IMR-90 (cell line): ENCODE results near the gene MISP3.

ENCODE experiments used
- BHLHE40 ChIP-seq: fragments of 150-350 bp; IDR thresholded peaks from 2 replicates; pipeline ENCODE4 v1.6.1; 2016; ENCODE audit warnings: mild to moderate bottlenecking, low read depth, low read length
- CHD1 ChIP-seq: IDR thresholded peaks from 2 replicates; pipeline ENCODE4 v1.6.1; 2012; ENCODE audit warnings: low read depth, low read length, improper control_type of control experiment
- MAFK ChIP-seq: IDR thresholded peaks from 2 replicates; pipeline ENCODE4 v1.6.1; 2012; ENCODE audit warnings: low read depth, low read length, improper control_type of control experiment
- MAZ ChIP-seq: IDR thresholded peaks from 2 replicates; pipeline ENCODE4 v1.6.1; 2012; ENCODE audit warnings: low read depth, mild to moderate bottlenecking, low read length, improper control_type of control experiment, moderate library complexity, borderline replicate concordance
- MXI1 ChIP-seq: IDR thresholded peaks from 2 replicates; pipeline ENCODE4 v1.6.1; 2012; ENCODE audit warnings: low read depth, mild to moderate bottlenecking, low read length, moderate library complexity, borderline replicate concordance
- NFE2L2 ChIP-seq: fragments of 150-350 bp; IDR thresholded peaks from 2 replicates; pipeline ENCODE4 v1.6.1; 2016; ENCODE audit warnings: low read depth, mild to moderate bottlenecking, low read length
- POLR2A ChIP-seq: IDR thresholded peaks from 2 replicates; pipeline ENCODE4 v1.6.1; 2012; ENCODE audit warnings: mild to moderate bottlenecking, low read depth, low read length
- RAD21 ChIP-seq: IDR thresholded peaks from 2 replicates; pipeline ENCODE4 v1.6.1; 2012; ENCODE audit warnings: low read length, improper control_type of control experiment
- RFX5 ChIP-seq: IDR thresholded peaks from 2 replicates; pipeline ENCODE4 v1.8.0; 2012; ENCODE audit warnings: low read depth, mild to moderate bottlenecking, low read length, moderate library complexity
- SMC3 ChIP-seq: fragments of 150-350 bp; IDR thresholded peaks from 2 replicates; pipeline ENCODE4 v1.6.1; 2016; ENCODE audit warnings: low read depth, mild to moderate bottlenecking, antibody characterized with exemption, low read length, moderate library complexity
- TF ChIP-seq, protein P1 (sequence below): conservative IDR thresholded peaks from 2 replicates; pipeline ENCODE4 v1.5.1; 2012; ENCODE audit warnings: mild to moderate bottlenecking, low read depth, low read length, improper control_type of control experiment
- TF ChIP-seq, protein P2 (sequence below): fragments of 150-350 bp; IDR thresholded peaks from 2 replicates; pipeline ENCODE4 v1.6.1; 2017; ENCODE audit warnings: mild to moderate bottlenecking, antibody characterized with exemption, low read length, low read depth

DNA sequence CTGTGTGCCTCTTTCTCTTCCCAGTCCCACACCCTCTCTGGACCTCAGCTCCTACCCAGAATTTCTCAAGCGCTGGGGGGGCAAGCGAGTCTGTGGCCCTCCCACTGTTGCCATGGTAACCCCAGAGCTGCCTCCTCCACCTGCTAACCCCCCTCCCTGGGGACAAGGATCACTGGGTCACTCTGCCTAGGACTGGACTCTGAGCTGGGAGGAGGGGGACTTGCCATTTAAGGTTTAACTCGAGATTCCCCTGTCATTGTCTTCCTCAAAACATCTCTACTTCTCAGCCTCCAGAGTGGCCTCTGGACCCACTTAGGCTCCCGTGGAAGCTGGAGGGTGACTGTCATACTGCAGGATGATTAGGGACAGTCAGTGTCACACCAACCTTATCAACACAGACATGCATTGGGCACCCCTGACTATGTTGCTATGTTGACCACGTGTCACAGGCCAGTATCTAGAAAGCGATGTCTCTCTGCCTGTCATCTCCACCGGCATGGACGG is 12.9 kb upstream of the MISP3 start:
- TF ChIP-seq, protein P1, sequence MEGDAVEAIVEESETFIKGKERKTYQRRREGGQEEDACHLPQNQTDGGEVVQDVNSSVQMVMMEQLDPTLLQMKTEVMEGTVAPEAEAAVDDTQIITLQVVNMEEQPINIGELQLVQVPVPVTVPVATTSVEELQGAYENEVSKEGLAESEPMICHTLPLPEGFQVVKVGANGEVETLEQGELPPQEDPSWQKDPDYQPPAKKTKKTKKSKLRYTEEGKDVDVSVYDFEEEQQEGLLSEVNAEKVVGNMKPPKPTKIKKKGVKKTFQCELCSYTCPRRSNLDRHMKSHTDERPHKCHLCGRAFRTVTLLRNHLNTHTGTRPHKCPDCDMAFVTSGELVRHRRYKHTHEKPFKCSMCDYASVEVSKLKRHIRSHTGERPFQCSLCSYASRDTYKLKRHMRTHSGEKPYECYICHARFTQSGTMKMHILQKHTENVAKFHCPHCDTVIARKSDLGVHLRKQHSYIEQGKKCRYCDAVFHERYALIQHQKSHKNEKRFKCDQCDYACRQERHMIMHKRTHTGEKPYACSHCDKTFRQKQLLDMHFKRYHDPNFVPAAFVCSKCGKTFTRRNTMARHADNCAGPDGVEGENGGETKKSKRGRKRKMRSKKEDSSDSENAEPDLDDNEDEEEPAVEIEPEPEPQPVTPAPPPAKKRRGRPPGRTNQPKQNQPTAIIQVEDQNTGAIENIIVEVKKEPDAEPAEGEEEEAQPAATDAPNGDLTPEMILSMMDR, result no peak
- TF ChIP-seq MXI1, result no peak
- TF ChIP-seq, protein P2, sequence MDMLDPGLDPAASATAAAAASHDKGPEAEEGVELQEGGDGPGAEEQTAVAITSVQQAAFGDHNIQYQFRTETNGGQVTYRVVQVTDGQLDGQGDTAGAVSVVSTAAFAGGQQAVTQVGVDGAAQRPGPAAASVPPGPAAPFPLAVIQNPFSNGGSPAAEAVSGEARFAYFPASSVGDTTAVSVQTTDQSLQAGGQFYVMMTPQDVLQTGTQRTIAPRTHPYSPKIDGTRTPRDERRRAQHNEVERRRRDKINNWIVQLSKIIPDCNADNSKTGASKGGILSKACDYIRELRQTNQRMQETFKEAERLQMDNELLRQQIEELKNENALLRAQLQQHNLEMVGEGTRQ, result no peak
- no peak for TF ChIP-seq RFX5
- no peak for TF ChIP-seq POLR2A
- TF ChIP-seq MAZ, result no peak
- TF ChIP-seq MAFK, result no peak
- TF ChIP-seq RAD21, result no peak
- no peak for TF ChIP-seq CHD1
- no peak for TF ChIP-seq NFE2L2
- TF ChIP-seq SMC3, result no peak
- no peak for TF ChIP-seq BHLHE40
